SU-DHL-6 (cell line): ENCODE results near the gene ANKRD33.
"Not testable (repeated sequence)": the region's sequence is repeated elsewhere in the genome, so short reads cannot be mapped to it uniquely, and the experiment has no call there.

Experiments
- H2AFZ ChIP-seq: fragments of 200-600 bp; sonication (generic); 2 replicates; pipeline ENCODE4 v1.6.1; 2014; ENCODE audit warnings: low read depth, mild to moderate bottlenecking, moderate library complexity, mixed read lengths, antibody characterized with exemption, low read length; ENCODE audit not compliant: severe bottlenecking
- H3F3A ChIP-seq: fragments of 200-600 bp; shearing (Covaris generic); 2 replicates; pipeline ENCODE4 v1.6.0; 2016; ENCODE audit warnings: antibody characterized with exemption, mild to moderate bottlenecking; ENCODE audit not compliant: insufficient read depth
- H3K27ac ChIP-seq: fragments of 200-600 bp; sonication (generic); 2 replicates; pipeline ENCODE4 v1.5.1; 2016; ENCODE audit warnings: low read depth, mild to moderate bottlenecking, low read length, moderate library complexity, mixed read lengths
- H3K27me3 ChIP-seq: fragments of 200-600 bp; sonication (generic), shearing (Covaris generic); 2 replicates; pipeline ENCODE4 v1.6.0; 2014; ENCODE audit warnings: mild to moderate bottlenecking, low read length
- H3K36me3 ChIP-seq: fragments of 200-600 bp; sonication (generic); 2 replicates; pipeline ENCODE4 v1.6.1; 2014; ENCODE audit warnings: mild to moderate bottlenecking, low read length, mixed read lengths
- H3K4me2 ChIP-seq: fragments of 300-600, 200-600 bp; shearing (Covaris generic), sonication (generic); 2 replicates; pipeline ENCODE4 v1.6.0; 2014; ENCODE audit warnings: low read length, low read depth, mild to moderate bottlenecking; ENCODE audit not compliant: poor library complexity, severe bottlenecking
- H3K4me3 ChIP-seq: fragments of 200-600 bp; sonication (generic); 2 replicates; pipeline ENCODE4 v1.5.1; 2014; ENCODE audit warnings: antibody characterized with exemption, low read length, mild to moderate bottlenecking, mixed read lengths; ENCODE audit not compliant: insufficient read depth, poor library complexity, severe bottlenecking
- H3K79me2 ChIP-seq: fragments of 200-600 bp; sonication (generic); 2 replicates; pipeline ENCODE4 v1.6.1; 2014; ENCODE audit warnings: mild to moderate bottlenecking, low read length, moderate library complexity; ENCODE audit not compliant: insufficient read depth
- H3K9ac ChIP-seq: fragments of 200-600 bp; sonication (generic); 2 replicates; pipeline ENCODE4 v1.7.0; 2014; ENCODE audit warnings: mild to moderate bottlenecking, low read length
- H3K9me2 ChIP-seq: fragments of 200-600 bp; sonication (generic); replicated peaks from 2 replicates; pipeline ENCODE4 v1.6.1; 2014; ENCODE audit warnings: low read length; ENCODE audit not compliant: insufficient read depth
- H3K9me3 ChIP-seq: fragments of 200-600 bp; sonication (generic); 2 replicates; pipeline ENCODE4 v1.6.1; 2014; ENCODE audit warnings: low read length, mixed read lengths; ENCODE audit not compliant: insufficient read depth
- H4K20me1 ChIP-seq: fragments of 200-600 bp; sonication (generic); 2 replicates; pipeline ENCODE4 v1.6.1; 2014; ENCODE audit warnings: low read depth, mild to moderate bottlenecking, antibody characterized with exemption, low read length, moderate library complexity, mixed read lengths
- CTCF ChIP-seq: fragments of 200-600 bp; sonication (generic); IDR thresholded peaks from one replicate; pipeline ENCODE4 v1.5.1; 2017; ENCODE audit warnings: antibody characterized with exemption, mild to moderate bottlenecking, low read length, moderate library complexity; ENCODE audit not compliant: insufficient read depth, poor library complexity, severe bottlenecking
- EZH2phosphoT487 ChIP-seq: fragments of 200-600 bp; sonication (generic), shearing (Covaris generic); conservative IDR thresholded peaks from 2 replicates; pipeline ENCODE4 v1.6.1; 2018; ENCODE audit warnings: mild to moderate bottlenecking, antibody characterized with exemption, low read length, moderate library complexity, mixed read lengths

The ANKRD33 gene

DNA sequence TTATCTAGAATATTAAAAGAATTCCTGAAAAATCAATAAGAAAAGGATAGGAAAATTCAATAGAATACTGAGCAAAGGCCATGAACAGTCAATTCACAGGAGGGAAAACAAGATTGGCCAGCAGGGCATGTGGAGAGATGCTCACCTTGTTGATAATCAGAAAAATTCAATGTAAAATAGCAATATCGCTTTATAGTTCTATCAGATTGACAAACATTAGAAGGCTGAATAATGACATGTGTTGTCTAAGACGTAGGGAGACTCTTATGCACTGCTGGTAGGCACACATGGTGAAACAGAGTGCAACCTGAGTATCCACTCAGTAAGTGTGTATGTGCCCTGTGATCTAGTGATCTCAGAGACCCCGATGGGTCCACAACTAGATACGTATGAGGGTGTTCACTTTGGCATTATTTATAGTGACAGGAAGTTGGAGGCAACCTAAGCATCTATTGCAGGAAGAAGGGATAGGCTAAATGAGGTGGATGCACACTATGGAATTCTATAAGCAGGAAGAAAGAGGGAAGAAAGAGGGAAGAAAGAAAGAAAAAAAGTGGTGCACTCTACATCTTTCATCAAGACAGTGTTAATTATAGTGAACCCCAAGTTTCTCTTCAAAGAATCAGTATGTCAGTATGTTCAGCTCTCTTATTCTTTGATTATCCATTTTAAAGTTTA lies 3.8 kb upstream of the ANKRD33 start:
- Histone ChIP-seq H3K9me3 (no peaks in the 10 kb centered on the region), H3K27ac (no peak overlapping the region), H3K4me3 (no peak overlapping the region), H3K9me2 (no peaks in the 10 kb centered on the region), H3F3A (no peaks in the 10 kb centered on the region), H3K9ac (no peak overlapping the region), H2AFZ (no peak overlapping the region), H3K36me3 (no peaks in the 10 kb centered on the region), H3K79me2 (no peaks in the 10 kb centered on the region), H3K27me3 (no peaks in the 10 kb centered on the region), H4K20me1 (no peaks in the 10 kb centered on the region), H3K4me2 (no peak overlapping the region)
- TF ChIP-seq CTCF (no peak), EZH2phosphoT487 (no peak)

DNA sequence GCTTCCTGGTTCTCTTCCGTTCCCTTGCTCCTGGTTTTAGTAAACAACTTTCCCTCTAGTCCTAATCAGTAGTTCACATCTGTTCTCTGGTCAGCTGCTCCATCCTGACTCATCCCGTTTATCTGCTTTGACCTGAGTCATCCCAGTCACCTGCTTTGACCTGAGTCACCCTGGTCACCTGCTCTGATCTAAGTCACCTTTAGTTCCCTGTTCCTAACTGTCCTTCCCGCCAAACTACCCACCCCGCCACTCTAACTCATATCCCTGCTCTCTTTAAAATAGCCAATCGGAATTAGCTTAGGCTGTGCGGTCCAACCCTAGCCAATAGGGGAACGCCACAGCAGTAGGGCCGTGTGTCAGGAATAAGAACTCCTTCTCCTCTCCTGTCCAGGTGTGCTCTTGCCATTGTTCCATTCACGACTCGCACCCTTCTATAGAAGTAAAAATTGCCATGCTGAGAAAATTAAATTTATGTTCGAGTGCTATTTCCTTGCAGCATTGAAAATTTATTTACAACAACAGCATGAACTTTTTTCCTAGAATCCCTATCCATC lies 3.1 kb upstream of the ANKRD33 start:
- H2AFZ ChIP-seq = no peak overlapping the region
- H3K4me2 ChIP-seq = no peak overlapping the region

GRCh38 chr12:51885294-51886020 lies 2.4 kb upstream of the ANKRD33 start:
- not testable (repeated sequence) for H3K9ac ChIP-seq

More for the DNA sequence above, 3.1 kb upstream of the ANKRD33 start:
- H4K20me1 ChIP-seq = no peaks in the 10 kb centered on the region
- H3K27ac ChIP-seq = no peak overlapping the region
- no peak overlapping the region for H3K4me3 ChIP-seq
- H3K79me2 ChIP-seq = no peaks in the 10 kb centered on the region
- no peaks in the 10 kb centered on the region for H3K27me3 ChIP-seq
- no peaks in the 10 kb centered on the region for H3K9me3 ChIP-seq
- H3F3A ChIP-seq = no peaks in the 10 kb centered on the region
- TF ChIP-seq CTCF (no peak), EZH2phosphoT487 (no peak)
- H3K9ac ChIP-seq = no peak overlapping the region
- no peaks in the 10 kb centered on the region for H3K9me2 ChIP-seq
- H3K36me3 ChIP-seq = no peaks in the 10 kb centered on the region

More at GRCh38 chr12:51885294-51886020, 2.4 kb upstream of the ANKRD33 start:
- H3K36me3 ChIP-seq, H3K9me3 ChIP-seq, H3K27me3 ChIP-seq, H3F3A ChIP-seq, H3K9me2 ChIP-seq, H3K4me3 ChIP-seq, H3K79me2 ChIP-seq, H3K4me2 ChIP-seq, H4K20me1 ChIP-seq, H3K27ac ChIP-seq, H2AFZ ChIP-seq: not testable (repeated sequence)
